Subcutaneous adipose tissue (tissue), 4 donors: ENCODE data around the gene ATP8A1. TPM values are rescaled to one million over a fixed set of nuclear protein-coding genes. Genes with fewer than 3 reads are reported as not detected.

Experiments used
- total RNA-seq, 4 donors: library from RNA; depleted of rRNA; stranded (reverse); fragments of >200 nt; gene quantifications; one replicate each; pipeline ENCODE4 v1.1.0, GENCODE V29; 2016
- TF ChIP-seq, protein P1 (sequence below): fragments of 450-650 bp; IDR thresholded peaks from one replicate; pipeline ENCODE4 v1.5.1; 2016; ENCODE audit warnings: low read depth, mild to moderate bottlenecking, control low read depth, antibody characterized with exemption, moderate library complexity

The ATP8A1 gene
- total RNA-seq, 4 donors from 2014 or later: 17.6 to 38.5 (median 21.0) TPM

DNA sequence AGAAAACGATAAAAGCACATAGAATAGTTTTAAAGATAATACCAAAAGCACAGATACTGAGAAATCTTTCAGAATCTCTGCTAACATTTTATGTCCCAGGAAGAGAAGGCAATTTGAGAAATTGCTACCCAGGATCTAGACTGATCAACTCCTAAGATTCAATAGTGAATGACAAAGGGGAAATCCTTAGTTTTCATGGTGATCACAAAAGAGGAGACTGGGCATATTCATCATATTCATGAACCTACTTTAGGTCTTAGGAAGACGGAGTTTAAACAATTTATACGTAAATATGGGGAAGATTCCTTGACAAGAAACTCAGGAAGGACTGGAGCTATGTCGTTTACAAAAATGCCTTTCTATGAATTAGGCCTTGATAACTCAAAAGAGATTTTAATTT is 172.3 kb downstream of the ATP8A1 start:
- TF ChIP-seq, protein P1, sequence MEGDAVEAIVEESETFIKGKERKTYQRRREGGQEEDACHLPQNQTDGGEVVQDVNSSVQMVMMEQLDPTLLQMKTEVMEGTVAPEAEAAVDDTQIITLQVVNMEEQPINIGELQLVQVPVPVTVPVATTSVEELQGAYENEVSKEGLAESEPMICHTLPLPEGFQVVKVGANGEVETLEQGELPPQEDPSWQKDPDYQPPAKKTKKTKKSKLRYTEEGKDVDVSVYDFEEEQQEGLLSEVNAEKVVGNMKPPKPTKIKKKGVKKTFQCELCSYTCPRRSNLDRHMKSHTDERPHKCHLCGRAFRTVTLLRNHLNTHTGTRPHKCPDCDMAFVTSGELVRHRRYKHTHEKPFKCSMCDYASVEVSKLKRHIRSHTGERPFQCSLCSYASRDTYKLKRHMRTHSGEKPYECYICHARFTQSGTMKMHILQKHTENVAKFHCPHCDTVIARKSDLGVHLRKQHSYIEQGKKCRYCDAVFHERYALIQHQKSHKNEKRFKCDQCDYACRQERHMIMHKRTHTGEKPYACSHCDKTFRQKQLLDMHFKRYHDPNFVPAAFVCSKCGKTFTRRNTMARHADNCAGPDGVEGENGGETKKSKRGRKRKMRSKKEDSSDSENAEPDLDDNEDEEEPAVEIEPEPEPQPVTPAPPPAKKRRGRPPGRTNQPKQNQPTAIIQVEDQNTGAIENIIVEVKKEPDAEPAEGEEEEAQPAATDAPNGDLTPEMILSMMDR: no peak

DNA sequence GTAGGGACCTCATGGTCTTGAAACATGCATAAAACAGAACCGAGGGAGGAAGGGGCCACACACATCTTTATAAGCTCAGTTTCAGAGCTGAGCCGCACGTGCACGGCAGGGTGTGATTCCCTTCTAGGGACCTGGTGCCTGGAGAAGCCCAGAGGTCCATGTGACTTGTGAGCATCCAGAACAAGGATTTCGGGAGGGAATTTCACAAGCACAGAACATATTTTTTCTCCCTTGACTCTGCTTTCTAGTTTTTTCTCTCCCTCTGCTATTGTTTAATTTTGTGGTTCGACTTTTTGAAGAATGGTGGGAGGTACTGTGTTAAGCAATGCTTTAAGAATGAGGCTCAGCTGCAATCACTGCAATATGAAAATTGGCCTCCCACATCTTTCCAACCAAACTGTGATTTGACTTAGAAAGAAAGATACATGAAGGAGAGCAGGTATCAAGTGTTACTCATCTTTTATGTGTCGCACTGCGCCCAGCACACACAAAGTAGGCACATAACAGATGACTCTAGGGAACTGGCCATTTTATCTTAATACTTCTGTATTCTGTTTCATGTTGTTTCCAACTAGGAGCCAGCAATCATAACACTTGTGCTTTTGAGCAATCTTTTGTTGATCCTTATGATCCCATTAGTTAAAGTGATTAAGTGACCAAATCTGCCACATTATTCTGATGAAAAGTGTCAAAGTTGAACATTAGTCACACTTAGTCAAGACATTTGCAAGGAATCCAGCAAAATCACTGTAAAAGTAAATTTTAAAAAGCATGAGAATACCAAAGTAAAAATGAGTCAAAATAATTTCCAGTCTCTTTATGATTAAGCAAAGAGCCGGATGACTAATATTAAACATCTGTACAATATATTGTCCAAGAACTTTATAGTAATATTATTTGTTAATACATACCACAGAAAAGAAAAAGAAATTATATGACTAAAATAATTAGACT is 173.2 kb downstream of the ATP8A1 start:
- TF ChIP-seq, protein P1: no peak

DNA sequence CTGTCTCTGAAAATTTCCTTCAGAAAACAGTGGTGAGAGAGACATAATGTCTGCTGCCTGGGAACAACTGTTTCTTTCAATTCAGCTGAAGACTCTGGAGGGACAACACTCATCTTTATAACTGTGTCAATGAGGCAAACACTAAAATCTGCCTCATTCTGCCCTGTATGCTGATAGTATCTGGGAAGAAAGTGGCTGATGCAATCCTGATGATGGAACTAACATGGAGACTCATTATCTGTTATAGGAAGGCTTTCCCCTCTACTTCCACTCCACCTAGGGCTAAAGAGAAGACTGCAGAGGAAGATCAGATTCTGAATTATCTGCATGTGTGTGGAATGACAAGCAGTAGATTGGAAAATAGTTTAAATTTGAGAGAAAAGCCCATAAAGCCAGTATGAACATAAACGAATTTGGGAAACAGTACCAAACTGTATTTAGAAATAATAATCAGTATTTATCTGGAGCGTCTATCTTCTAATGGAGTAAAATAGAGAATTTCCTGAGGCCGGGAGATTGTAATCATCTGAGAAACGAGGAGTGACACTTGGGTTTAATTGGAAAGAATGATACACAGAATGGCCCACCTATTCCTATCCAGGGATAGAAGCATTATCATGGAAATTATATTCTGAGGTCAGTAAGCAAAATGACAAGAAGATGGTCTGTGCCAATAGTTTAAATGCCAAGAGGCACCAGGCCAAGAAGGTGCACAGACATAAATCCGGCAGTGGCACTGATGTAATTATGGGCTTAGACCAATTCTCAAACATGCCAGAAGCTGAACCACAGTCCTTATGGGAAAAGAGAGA is 174.2 kb downstream of the ATP8A1 start:
- TF ChIP-seq, protein P1: no peak

DNA sequence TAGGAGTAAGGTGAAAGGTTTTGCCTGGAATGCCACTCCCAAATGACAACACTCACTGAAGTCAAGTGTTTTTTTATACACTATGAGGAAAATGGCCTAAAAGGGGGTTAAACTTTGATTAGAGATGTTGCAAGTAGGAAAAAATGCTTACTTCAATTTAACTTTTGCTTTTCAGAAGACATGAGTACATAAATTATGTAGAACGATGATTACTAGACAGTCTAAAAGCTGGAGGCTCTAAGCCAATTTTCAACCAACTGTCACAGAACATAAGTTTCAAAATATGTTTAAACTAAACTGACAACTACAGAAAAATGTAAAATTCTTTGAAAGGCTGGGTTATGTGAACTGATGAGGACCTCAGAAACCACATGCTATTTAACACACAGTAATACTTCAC is 176.2 kb downstream of the ATP8A1 start:
- TF ChIP-seq, protein P1: no peak

DNA sequence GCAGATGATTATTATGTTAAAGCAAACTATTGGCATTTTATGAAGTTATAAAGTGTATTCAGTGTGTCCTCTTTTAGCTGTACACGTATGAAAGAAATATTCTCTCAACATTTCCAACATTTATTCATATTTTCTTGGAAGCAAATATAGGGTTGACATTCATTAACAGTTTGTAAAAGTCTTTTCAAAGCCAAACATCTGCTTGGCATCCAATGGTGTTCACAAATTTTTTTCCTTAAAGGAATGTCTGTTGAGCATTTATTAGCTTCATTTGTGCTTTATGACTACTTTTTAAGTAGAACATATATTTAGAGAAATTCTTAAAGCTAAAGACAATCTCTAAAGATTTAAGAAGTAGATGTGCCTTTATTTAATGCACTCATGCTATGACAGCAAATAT is 176.6 kb downstream of the ATP8A1 start:
- TF ChIP-seq, protein P1: no peak

DNA sequence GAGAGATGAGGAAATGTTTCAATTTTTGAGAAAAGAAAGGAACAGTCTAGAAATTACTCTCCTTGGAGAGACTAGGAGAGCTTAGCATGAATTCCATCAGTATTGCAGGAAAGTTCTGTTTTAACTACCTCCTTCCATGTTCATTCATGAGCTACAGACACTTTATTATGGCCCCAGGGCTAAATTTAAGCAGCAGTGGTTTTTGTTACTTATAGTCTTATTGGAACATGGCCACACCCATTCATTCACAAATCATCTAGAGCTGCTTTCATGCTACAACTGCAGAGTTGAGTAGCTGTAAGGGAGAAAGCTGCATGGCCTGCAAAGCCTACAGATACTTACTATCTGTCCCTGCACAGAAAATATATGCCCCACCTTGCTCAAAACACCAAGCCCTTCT is 178.0 kb downstream of the ATP8A1 start:
- TF ChIP-seq, protein P1: no peak

DNA sequence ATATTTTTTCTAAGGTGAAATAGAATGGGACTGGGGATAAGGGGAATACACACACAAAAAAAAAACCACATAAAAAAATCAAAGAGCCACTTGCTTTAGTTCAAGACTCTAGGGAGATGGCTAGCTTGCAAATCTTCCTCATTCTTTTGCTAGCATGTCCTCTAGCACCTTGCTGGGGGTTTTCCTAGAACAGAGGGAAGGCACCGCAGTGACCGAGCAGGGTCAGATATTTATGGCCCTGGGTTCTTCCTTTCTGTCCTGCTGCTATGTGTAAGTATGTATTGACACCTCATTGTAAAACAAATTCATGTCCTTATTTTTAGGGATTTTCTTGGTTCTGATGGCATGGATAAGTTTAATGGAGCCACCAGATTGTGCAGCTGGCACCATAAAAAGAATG is 178.4 kb downstream of the ATP8A1 start:
- TF ChIP-seq, protein P1: no peak
